Measurements from ENCODE around the gene DTNB.
"Not testable (repeated sequence)": the region's sequence is repeated elsewhere in the genome, so short reads cannot be mapped to it uniquely, and the experiment has no call there.

GRCh38 chr2:25535411-25536289 is 137.7 kb downstream of the DTNB start:
- TF ChIP-seq, protein P1, sequence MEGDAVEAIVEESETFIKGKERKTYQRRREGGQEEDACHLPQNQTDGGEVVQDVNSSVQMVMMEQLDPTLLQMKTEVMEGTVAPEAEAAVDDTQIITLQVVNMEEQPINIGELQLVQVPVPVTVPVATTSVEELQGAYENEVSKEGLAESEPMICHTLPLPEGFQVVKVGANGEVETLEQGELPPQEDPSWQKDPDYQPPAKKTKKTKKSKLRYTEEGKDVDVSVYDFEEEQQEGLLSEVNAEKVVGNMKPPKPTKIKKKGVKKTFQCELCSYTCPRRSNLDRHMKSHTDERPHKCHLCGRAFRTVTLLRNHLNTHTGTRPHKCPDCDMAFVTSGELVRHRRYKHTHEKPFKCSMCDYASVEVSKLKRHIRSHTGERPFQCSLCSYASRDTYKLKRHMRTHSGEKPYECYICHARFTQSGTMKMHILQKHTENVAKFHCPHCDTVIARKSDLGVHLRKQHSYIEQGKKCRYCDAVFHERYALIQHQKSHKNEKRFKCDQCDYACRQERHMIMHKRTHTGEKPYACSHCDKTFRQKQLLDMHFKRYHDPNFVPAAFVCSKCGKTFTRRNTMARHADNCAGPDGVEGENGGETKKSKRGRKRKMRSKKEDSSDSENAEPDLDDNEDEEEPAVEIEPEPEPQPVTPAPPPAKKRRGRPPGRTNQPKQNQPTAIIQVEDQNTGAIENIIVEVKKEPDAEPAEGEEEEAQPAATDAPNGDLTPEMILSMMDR (IDR thresholded peaks at IDR 0.05; ENCODE audit: insufficient read depth, low read length) = not testable (repeated sequence)
- TF ChIP-seq POLR2AphosphoS5 (IDR thresholded peaks at IDR 0.05; ENCODE audit: low read depth); GABPA (IDR thresholded peaks at IDR 0.05; ENCODE audit: low read depth); SPI1 (IDR thresholded peaks at IDR 0.05; ENCODE audit: borderline replicate concordance, low read depth): not testable (repeated sequence)
- TF ChIP-seq, protein P2, sequence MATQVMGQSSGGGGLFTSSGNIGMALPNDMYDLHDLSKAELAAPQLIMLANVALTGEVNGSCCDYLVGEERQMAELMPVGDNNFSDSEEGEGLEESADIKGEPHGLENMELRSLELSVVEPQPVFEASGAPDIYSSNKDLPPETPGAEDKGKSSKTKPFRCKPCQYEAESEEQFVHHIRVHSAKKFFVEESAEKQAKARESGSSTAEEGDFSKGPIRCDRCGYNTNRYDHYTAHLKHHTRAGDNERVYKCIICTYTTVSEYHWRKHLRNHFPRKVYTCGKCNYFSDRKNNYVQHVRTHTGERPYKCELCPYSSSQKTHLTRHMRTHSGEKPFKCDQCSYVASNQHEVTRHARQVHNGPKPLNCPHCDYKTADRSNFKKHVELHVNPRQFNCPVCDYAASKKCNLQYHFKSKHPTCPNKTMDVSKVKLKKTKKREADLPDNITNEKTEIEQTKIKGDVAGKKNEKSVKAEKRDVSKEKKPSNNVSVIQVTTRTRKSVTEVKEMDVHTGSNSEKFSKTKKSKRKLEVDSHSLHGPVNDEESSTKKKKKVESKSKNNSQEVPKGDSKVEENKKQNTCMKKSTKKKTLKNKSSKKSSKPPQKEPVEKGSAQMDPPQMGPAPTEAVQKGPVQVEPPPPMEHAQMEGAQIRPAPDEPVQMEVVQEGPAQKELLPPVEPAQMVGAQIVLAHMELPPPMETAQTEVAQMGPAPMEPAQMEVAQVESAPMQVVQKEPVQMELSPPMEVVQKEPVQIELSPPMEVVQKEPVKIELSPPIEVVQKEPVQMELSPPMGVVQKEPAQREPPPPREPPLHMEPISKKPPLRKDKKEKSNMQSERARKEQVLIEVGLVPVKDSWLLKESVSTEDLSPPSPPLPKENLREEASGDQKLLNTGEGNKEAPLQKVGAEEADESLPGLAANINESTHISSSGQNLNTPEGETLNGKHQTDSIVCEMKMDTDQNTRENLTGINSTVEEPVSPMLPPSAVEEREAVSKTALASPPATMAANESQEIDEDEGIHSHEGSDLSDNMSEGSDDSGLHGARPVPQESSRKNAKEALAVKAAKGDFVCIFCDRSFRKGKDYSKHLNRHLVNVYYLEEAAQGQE (IDR thresholded peaks at IDR 0.05; ENCODE audit: insufficient replicate concordance, low read depth) = not testable (repeated sequence)
